Fibroblast of lung (primary cell): ENCODE measurements around the gene SUCO. TPM values are rescaled to one million over a fixed set of nuclear protein-coding genes. Genes with fewer than 3 reads are reported as not detected.

ENCODE experiments used
- DNase-seq, 2 donors: peaks; one replicate each; pipeline versions ENCODE4 v3.0.0 to v3.0.0-alpha.2; 2010; ENCODE audit warnings: low read depth in 2 of 2
- H2AFZ ChIP-seq: 2 replicates; pipeline ENCODE4 v1.5.1; 2012; ENCODE audit warnings: low read length, control low read depth, inconsistent platforms
- H3K27ac ChIP-seq: 2 replicates; pipeline ENCODE4 v1.5.1; 2011; ENCODE audit warnings: low read length, control low read depth; ENCODE audit not compliant: insufficient read depth
- H3K27me3 ChIP-seq: 2 replicates; pipeline ENCODE4 v1.5.1; 2011; ENCODE audit warnings: mild to moderate bottlenecking, low read length; ENCODE audit not compliant: control insufficient read depth, insufficient read depth
- H3K36me3 ChIP-seq: 2 replicates; pipeline ENCODE4 v1.5.1; 2011; ENCODE audit warnings: low read length; ENCODE audit not compliant: control insufficient read depth, insufficient read depth
- H3K4me1 ChIP-seq: 2 replicates; pipeline ENCODE4 v1.5.1; 2011; ENCODE audit warnings: low read length; ENCODE audit not compliant: control insufficient read depth, insufficient read depth; ENCODE audit errors: extremely low read depth
- H3K4me2 ChIP-seq: 2 replicates; pipeline ENCODE4 v1.5.1; 2011; ENCODE audit warnings: low read length, control low read depth; ENCODE audit not compliant: insufficient read depth; ENCODE audit errors: extremely low read depth
- H3K4me3 ChIP-seq, 4 experiments: fragments of 200-600 bp in 1 of 4; sonication (generic) in 1 of 4; replicated peaks in 1 of 4; 2 replicates each; pipeline ENCODE4 v1.5.1; 2011 to 2016; ENCODE audit warnings: low read length in 4 of 4, low read depth in 3 of 4, mild to moderate bottlenecking in 3 of 4, control low read depth in 2 of 4, inconsistent platforms in 1 of 4, mixed read lengths in 1 of 4; ENCODE audit not compliant: insufficient read depth in 1 of 4; ENCODE audit errors: control extremely low read depth in 1 of 4
- H3K79me2 ChIP-seq: 2 replicates; pipeline ENCODE4 v1.5.1; 2012; ENCODE audit warnings: mild to moderate bottlenecking, low read length, inconsistent platforms; ENCODE audit not compliant: control insufficient read depth, insufficient read depth
- H3K9ac ChIP-seq: 2 replicates; pipeline ENCODE4 v1.5.1; 2011; ENCODE audit warnings: mild to moderate bottlenecking, low read length, control low read depth; ENCODE audit not compliant: insufficient read depth
- H3K9me3 ChIP-seq: 2 replicates; pipeline ENCODE4 v1.5.1; 2012; ENCODE audit warnings: low read depth, low read length; ENCODE audit not compliant: control insufficient read depth, insufficient read depth
- H4K20me1 ChIP-seq: 2 replicates; pipeline ENCODE4 v1.5.1; 2011; ENCODE audit warnings: low read length; ENCODE audit not compliant: control insufficient read depth, insufficient read depth; ENCODE audit errors: extremely low read depth
- EZH2 ChIP-seq: IDR thresholded peaks from 2 replicates; pipeline ENCODE4 v1.5.1; 2012; ENCODE audit warnings: low read length, control low read depth, mild to moderate bottlenecking; ENCODE audit errors: missing control alignments
- polyA plus RNA-seq, 2 donors: library from polyadenylated mRNA; depleted of rRNA in 1 of 2; stranded (reverse) in 1 of 2; unstranded in 1 of 2; fragments of >200 nt; gene quantifications; 2 replicates each; pipeline ENCODE4 v1.2.1, GENCODE V29; 2011 to 2012; ENCODE audit warnings: missing spikeins in 1 of 2
- total RNA-seq: library from RNA; depleted of rRNA; stranded (reverse); fragments of >200 nt; gene quantifications from 2 replicates; pipeline ENCODE4 v1.2.1, GENCODE V29; 2014
- TF ChIP-seq, protein P1 (sequence below), 2 donors: IDR thresholded peaks in 1 of 2; conservative IDR thresholded peaks in 1 of 2; 1 replicate in 1 of 2; 2 replicates in 1 of 2; pipeline ENCODE4 v1.5.1; 2011 to 2012; ENCODE audit warnings: low read length in 2 of 2, control low read depth in 1 of 2, inconsistent platforms in 1 of 2, low read depth in 1 of 2, mild to moderate bottlenecking in 1 of 2

SUCO gene
- total and polyA plus RNA-seq, 2 donors (not counting 1 experiment from before 2014, with no cell fraction given), result 20.4 to 25.8 TPM

DNA sequence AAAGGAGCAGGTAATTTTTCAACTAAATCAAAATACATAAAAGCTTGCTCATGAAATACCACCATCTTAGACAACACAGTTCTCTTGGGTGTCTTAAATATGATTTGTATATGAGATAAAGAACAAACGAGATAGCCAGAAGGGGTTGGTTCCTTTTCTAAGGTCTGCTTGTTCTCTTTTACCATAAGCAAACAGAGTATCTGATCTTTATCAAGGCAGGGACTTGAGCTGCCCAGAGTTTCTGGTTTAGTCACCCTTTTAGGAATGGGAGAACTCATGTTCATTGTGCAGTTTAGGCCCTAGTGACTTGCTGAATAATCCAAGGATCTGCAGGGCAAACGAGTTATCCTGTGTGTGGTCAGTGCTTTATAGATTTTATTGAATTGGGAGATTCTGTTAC, 3.0 kb upstream of the SUCO start:
- Histone ChIP-seq H3K9me3 (no peaks in the 10 kb centered on the region), H4K20me1 (no peaks in the 10 kb centered on the region), H2AFZ (no peak overlapping the region), H3K9ac (no peak overlapping the region), H3K27me3 (no peaks in the 10 kb centered on the region), H3K4me2 (no peak overlapping the region), H3K79me2 (peaks cover 19% of the 10 kb centered on the region), H3K27ac (no peak overlapping the region), H3K36me3 (no peaks in the 10 kb centered on the region), H3K4me1 (peaks cover 3% of the 10 kb centered on the region), H3K4me3 (no peak overlapping the region)
- no peak for TF ChIP-seq EZH2
- TF ChIP-seq, protein P1, sequence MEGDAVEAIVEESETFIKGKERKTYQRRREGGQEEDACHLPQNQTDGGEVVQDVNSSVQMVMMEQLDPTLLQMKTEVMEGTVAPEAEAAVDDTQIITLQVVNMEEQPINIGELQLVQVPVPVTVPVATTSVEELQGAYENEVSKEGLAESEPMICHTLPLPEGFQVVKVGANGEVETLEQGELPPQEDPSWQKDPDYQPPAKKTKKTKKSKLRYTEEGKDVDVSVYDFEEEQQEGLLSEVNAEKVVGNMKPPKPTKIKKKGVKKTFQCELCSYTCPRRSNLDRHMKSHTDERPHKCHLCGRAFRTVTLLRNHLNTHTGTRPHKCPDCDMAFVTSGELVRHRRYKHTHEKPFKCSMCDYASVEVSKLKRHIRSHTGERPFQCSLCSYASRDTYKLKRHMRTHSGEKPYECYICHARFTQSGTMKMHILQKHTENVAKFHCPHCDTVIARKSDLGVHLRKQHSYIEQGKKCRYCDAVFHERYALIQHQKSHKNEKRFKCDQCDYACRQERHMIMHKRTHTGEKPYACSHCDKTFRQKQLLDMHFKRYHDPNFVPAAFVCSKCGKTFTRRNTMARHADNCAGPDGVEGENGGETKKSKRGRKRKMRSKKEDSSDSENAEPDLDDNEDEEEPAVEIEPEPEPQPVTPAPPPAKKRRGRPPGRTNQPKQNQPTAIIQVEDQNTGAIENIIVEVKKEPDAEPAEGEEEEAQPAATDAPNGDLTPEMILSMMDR (conservative IDR thresholded peaks at IDR 0.05 in 1 of 2, IDR thresholded peaks at IDR 0.05 in 1 of 2; ENCODE audit: low read depth in 1 of 2, low read length in 2 of 2), result no peak
- DNase-seq, result no peak

DNA sequence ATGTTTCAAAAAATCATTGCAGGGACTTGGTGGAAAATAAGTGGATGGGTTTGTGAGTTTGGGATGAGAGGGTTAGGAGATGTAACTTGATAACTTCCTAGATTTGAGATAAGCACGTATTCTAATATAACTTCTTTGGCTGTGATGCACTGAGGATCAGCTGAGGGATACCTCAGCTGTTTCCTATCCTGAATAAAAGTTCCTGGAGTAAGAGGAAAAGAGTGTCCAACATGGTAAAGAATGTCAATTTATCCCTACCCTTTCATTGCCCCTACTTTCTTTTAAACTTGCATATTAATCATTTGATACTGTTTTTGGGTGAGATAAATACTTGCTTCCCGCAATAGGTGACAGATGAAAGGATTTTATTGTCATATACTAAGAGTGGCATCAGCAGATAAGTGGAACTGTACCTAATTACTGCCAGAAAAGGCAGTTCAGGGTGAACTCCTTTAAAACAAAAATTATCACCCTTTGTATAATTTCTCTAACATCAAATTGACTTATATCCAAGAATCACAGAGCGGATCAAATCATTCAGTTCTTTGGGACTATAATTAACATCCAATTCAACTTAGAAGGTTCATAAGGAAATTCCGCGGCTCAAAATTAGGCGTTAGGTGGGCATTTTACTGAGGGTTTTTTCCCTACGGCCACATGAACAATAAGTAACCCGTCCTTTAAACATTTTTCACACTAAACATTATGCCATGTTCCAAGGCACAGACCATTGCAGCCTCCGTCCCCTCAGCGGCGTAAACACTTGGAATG, 1.4 kb upstream of the SUCO start:
- Histone ChIP-seq H3K79me2 (peaks cover 35% of the 10 kb centered on the region), H3K36me3 (no peaks in the 10 kb centered on the region), H3K4me3 (peak overlapping the region; percentile 82 to 99 (median 96)), H4K20me1 (no peaks in the 10 kb centered on the region), H2AFZ (peak overlapping the region; percentile 100), H3K4me2 (peak overlapping the region; percentile 97), H3K27ac (peak overlapping the region; percentile 97), H3K27me3 (no peaks in the 10 kb centered on the region), H3K9me3 (no peaks in the 10 kb centered on the region), H3K4me1 (peaks cover 3% of the 10 kb centered on the region), H3K9ac (peak overlapping the region; percentile 96)
- TF ChIP-seq, protein P1 (conservative IDR thresholded peaks at IDR 0.05 in 1 of 2, IDR thresholded peaks at IDR 0.05 in 1 of 2; ENCODE audit: low read depth in 1 of 2, low read length in 2 of 2), result no peak
- TF ChIP-seq EZH2, result no peak
- DNase-seq, result no peak

DNA sequence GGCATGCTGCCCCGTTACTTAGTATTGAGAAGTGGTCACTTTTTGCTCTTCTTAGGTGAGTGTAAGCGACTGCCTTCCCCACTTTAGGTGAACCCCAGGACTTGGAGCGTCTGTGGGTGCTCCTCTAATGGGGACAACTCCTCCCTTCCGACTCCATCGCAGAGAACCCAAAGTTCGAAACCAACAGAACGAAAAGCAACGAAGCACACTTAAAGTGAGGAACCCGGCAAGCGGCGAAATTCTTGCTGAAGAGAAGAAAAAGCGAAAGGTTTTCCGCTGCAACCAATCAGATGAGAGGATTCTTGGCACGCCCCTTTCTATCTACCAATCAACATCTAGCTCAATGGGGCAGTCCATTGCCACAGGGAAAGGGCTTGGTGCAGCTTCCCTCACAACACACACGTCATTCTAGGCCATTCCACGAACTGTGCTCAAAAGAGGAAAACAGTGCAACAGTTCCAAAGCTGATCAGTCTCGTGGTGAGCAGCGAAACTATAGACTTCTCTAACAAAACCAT, 709 bp upstream of the SUCO start:
- Histone ChIP-seq H3K79me2 (peaks cover 41% of the 10 kb centered on the region), H3K9ac (peak overlapping the region; percentile 96), H4K20me1 (no peaks in the 10 kb centered on the region), H3K4me3 (peak overlapping the region; percentile 82 to 99 (median 96)), H3K9me3 (no peaks in the 10 kb centered on the region), H3K27ac (peak overlapping the region; percentile 97), H3K4me1 (peaks cover 3% of the 10 kb centered on the region), H3K27me3 (no peaks in the 10 kb centered on the region), H3K36me3 (no peaks in the 10 kb centered on the region), H3K4me2 (peak overlapping the region; percentile 97), H2AFZ (peak overlapping the region; percentile 100)
- no peak for TF ChIP-seq EZH2
- TF ChIP-seq, protein P1 (conservative IDR thresholded peaks at IDR 0.05 in 1 of 2, IDR thresholded peaks at IDR 0.05 in 1 of 2; ENCODE audit: low read depth in 1 of 2, low read length in 2 of 2), result no peak
- peak; percentile 99 for DNase-seq
